T-helper 2 cell (primary cell): ENCODE data around the gene IGSF1.

Source experiments
- DNase-seq, 5 experiments: peaks; one replicate each; pipeline versions ENCODE4 v3.0.0 to v3.0.0-alpha.2; 2012 to 2022
- total RNA-seq, 2 donors: gene quantifications; one replicate each; lab custom pipeline; 2026; lab: John Stamatoyannopoulos, UW

Gene IGSF1, protein sequence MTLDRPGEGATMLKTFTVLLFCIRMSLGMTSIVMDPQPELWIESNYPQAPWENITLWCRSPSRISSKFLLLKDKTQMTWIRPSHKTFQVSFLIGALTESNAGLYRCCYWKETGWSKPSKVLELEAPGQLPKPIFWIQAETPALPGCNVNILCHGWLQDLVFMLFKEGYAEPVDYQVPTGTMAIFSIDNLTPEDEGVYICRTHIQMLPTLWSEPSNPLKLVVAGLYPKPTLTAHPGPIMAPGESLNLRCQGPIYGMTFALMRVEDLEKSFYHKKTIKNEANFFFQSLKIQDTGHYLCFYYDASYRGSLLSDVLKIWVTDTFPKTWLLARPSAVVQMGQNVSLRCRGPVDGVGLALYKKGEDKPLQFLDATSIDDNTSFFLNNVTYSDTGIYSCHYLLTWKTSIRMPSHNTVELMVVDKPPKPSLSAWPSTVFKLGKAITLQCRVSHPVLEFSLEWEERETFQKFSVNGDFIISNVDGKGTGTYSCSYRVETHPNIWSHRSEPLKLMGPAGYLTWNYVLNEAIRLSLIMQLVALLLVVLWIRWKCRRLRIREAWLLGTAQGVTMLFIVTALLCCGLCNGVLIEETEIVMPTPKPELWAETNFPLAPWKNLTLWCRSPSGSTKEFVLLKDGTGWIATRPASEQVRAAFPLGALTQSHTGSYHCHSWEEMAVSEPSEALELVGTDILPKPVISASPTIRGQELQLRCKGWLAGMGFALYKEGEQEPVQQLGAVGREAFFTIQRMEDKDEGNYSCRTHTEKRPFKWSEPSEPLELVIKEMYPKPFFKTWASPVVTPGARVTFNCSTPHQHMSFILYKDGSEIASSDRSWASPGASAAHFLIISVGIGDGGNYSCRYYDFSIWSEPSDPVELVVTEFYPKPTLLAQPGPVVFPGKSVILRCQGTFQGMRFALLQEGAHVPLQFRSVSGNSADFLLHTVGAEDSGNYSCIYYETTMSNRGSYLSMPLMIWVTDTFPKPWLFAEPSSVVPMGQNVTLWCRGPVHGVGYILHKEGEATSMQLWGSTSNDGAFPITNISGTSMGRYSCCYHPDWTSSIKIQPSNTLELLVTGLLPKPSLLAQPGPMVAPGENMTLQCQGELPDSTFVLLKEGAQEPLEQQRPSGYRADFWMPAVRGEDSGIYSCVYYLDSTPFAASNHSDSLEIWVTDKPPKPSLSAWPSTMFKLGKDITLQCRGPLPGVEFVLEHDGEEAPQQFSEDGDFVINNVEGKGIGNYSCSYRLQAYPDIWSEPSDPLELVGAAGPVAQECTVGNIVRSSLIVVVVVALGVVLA (N-terminal part only)
- 0 reads per million in 2 donors for total RNA-seq

DNA sequence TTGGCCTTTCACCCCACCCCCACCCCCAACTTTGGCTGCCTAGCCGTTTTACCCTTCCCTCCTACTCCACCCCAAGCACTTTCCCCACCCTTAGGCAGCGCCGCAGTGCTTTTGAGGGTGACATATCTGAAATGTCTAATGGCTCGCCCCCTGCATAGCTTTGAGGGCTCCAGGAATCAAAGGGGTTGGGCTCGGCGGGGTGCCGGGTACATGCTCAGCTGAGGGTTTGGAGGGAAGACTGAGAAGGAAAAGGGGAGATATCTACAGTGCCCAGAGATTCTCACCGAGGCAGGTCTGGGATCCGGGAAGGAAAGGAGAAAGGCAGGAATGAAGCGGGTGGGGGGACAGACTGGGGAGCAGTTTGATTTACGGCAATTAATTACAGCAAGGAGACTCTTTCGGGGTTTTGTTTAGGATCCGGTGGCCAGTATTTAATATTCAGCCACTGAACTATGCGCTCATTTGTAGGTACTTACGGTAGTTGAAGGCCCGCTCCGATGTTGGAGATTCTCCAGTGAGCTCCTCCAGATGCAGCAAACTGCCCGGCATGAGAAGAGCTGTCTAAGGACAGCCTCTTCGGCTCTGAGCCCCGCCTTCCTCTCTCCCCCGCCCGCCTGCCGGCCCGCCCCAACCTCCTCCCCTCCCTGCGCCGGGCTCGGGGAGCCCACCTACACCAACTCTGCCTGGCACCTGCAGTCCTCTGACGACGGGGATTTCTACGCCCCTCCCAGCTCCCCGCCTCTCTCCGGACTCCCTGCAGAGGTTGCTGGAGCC, at the start of gene IGSF1:
TSS of gene IGSF1 (minus strand) at position 569 of the 774 bp plus-strand sequence. CDS start 2,632 bp downstream, outside the sequence.
- peak in 1 of 5 experiments; percentile 0 for DNase-seq

GRCh38 chrX:131332331-131332730, 43.2 kb upstream of the IGSF1 start:
- no peak for DNase-seq

- no peak for DNase-seq
Observed at GRCh38 chrX:131331152-131331551, 42.0 kb upstream of the IGSF1 start.

GRCh38 chrX:131330735-131331134, 41.6 kb upstream of the IGSF1 start:
- DNase-seq: no peak

- DNase-seq: no peak
Observed at GRCh38 chrX:131322651-131323050, 33.5 kb upstream of the IGSF1 start.

DNA sequence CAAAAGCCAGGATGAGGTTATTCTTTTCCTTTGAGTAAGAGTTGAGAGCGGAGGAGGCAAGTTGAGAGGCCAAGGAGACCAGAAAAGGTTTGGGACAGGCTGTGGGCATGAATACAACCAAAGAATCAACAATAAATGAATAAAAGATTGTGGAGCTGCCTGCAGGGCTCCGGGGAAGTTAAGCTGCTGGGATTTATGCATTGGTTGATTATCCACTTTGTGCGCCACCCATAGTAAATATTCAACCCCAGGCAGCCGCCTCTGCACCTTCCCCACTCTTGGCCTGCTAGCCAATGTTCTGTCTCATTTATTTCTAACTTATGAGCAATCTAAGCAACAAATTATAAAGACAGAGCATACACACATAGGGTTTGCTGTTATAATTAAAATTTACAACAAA, 28.2 kb upstream of the IGSF1 start:
- DNase-seq: no peak

DNA sequence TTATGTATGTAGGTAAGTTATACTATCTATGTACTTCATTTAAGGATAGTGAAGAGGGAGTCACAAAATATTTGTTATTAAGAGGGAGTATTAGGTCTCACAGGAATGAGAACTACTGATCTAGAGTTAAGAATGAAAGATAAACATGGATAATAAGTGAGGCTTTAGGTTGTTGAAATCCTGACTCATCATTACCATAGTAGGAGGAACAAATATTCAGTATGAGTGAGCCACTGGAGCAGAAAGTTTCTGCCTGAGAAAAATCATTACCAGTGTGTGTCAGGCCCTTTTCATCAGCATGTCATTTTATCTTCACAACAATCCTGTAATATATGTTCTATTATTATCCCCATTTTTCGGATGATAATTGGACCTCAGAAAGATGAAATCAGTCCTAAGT, 27.2 kb upstream of the IGSF1 start:
- DNase-seq: no peak

- DNase-seq: no peak
Observed at GRCh38 chrX:131308980-131309379, 19.9 kb upstream of the IGSF1 start.

GRCh38 chrX:131306601-131307000, 17.5 kb upstream of the IGSF1 start:
- no peak for DNase-seq

DNA sequence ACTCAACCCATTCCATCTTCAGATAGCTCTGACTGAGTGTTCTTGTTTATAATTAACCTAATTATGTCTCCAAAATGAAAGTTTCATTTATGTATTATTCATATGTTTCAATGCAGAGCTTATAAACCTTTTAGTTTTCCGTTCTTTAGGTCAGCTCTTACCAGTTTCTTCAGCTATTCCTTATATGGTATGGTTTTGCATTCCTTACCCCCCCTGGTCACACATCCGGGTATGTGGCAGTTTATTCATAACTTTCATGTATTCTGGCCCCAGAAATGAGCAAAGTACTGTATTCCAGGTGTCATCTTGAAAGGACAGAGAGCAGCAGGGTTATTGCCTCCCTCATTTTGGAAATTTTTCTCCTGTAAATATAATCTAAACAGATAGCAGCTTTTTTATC, 16.8 kb upstream of the IGSF1 start:
- no peak for DNase-seq

DNA sequence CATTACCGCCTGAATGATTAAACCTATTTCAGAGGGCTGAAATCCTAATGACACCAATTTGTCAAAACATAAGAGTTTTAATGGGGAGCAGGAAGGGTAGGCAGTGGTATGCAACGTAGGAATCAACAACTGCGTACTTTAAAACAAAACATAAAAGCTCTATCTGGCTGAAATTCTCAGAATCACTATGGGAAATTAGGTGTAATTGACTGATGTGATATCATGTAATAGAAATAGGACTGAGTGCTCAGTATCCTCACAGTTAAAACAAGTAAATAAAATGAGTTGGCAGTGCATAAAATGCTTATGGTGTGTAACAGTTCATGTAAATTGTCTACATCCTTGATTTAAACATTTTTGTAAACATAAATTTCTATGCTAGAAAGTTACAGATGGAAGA, 13.6 kb upstream of the IGSF1 start:
- no peak for DNase-seq

- no peak for DNase-seq
Observed at GRCh38 chrX:131301155-131301554, 12.0 kb upstream of the IGSF1 start.

- DNase-seq: no peak
Observed at GRCh38 chrX:131298846-131299245, 9.7 kb upstream of the IGSF1 start.

DNA sequence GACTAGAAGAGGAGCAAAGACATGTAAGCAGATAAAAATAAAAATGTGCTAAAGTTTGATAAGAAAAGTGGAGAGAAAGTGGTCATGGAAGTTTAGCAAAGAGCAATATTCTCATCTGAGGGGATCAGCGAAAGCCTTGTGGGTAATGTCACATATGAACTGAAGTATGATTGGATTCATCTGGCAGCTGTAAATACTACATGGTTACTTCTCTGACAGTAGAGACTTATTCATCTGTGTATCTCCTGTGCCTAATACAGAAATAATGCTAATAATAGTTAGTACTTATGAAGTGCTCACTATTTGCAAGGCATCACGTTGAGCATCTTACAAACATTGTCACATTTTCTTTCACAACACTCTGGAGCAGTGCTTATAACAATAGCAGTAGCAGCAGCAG, 8.9 kb upstream of the IGSF1 start:
- no peak for DNase-seq

DNA sequence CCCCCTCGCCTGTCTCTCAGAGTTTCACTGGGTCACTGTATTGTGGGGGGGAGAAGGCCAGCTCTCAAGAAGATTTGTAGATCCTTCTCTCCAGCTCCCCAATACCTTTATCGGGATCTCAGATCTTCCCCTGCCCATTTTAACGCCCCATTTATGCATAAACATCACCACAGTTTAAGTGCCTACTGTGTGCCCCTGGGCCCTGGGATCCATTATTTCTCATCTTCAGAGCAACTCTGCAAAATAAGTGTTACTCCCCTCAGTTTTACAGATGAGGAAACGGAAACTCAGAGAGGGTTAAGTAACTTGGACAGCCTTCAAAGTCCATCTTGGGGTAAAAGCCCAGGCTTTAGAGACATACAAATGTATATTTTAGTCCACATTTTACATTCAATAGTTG, 421 bp upstream of the IGSF1 start:
- DNase-seq: no peak

DNA sequence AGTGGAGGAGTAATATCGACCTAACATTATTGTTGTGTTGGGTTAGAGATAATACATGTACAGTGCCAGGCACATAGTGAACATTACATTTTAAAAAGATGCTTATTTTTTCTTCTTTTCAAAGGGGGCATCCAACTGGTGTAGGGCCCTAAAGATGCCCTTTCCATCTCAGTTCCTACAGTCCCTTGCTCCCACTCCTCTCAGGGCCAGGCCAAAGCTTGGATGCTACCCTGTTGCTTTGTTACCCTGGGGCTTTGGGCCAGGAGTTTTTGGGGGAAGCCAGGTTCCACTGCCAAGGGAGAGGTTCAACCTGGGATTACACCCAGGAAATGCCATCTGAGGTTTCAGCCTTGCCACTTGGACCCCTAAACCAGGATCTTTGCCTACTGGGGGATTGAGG, 918 bp downstream of the IGSF1 start:
- DNase-seq: no peak

DNA sequence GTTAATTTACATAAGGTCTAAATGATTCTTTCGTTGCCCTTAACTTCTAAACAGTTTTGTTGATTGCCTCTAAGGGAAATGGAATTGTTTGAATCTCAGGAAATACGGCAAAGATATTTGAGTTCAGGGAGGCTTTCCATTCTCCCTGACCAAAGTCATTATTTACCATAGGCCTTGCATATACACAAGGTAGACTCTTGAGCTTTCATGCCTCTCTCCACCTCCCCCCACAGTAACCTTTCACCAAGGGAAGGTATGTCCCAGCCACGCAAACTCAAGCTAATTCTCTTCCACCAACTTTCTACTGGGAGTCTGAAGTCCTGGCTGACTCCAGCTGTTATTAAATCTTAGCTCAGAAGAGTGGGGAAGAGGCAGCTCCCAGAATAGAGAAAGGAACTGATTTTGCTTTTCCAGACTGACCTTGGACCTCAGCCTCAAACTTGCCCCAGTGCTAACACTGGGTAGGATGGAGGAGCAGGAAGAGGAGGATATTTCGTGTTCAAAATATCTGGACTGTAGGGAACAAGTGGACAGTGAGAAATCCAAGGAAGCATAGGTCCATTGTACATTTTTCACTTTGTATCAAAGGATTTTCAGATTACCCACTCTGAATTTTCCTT, 1.4 kb downstream of the IGSF1 start:
- no peak for DNase-seq

- no peak for DNase-seq
Observed at GRCh38 chrX:131279617-131280016, 9.5 kb downstream of the IGSF1 start.

- DNase-seq: no peak
Observed at GRCh38 chrX:131279197-131279596, 9.9 kb downstream of the IGSF1 start.

- DNase-seq: no peak
Observed at GRCh38 chrX:131277543-131278136, 11.5 kb downstream of the IGSF1 start.

GRCh38 chrX:131273011-131273410, 16.1 kb downstream of the IGSF1 start:
- no peak for DNase-seq
